Measurements from ENCODE around the gene CDH4. TPM values are rescaled to one million over a fixed set of nuclear protein-coding genes. Genes with fewer than 3 reads are reported as not detected.
A peak's percentile ranks its signal among the peaks of the same experiment; 100 is the strongest.

The CDH4 gene
- total RNA-seq, 1 donor from 2014 or later = 8.9 TPM

GRCh38 chr20:61595216-61595615 lies 343.2 kb downstream of the CDH4 start:
- Mint-ChIP-seq H3K4me3 (no peak overlapping the region), H3K9me3 (peaks cover 17% of the 10 kb centered on the region), H3K27me3 (ENCODE audit: low read depth) (no peaks in the 10 kb centered on the region), H3K36me3 (ENCODE audit: low read depth) (peaks cover 20% of the 10 kb centered on the region), H3K4me1 (peaks cover 9% of the 10 kb centered on the region), H3K27ac (ENCODE audit: unreplicated experiment) (no peak overlapping the region)
- DNase-seq (ENCODE audit: low read depth, low spot score) = no peak
- no peak for TF ChIP-seq CTCF (conservative IDR thresholded peaks at IDR 0.05)

- no peak for DNase-seq (ENCODE audit: low read depth, low spot score)
- Mint-ChIP-seq H3K4me3 (no peak overlapping the region), H3K4me1 (peaks cover 9% of the 10 kb centered on the region)
These were observed 344.7 kb downstream of the CDH4 start for GRCh38 chr20:61596687-61597330.

GRCh38 chr20:61597996-61598395 lies 345.9 kb downstream of the CDH4 start:
- H3K9me3 Mint-ChIP-seq = peaks cover 8% of the 10 kb centered on the region
- TF ChIP-seq CTCF (conservative IDR thresholded peaks at IDR 0.05) = no peak
- H3K27ac Mint-ChIP-seq (ENCODE audit: unreplicated experiment) = no peak overlapping the region
- H3K4me1 Mint-ChIP-seq = peaks cover 9% of the 10 kb centered on the region
- no peak overlapping the region for H3K4me3 Mint-ChIP-seq
- no peaks in the 10 kb centered on the region for H3K27me3 Mint-ChIP-seq (ENCODE audit: low read depth)
- DNase-seq (ENCODE audit: low read depth, low spot score) = no peak
- H3K36me3 Mint-ChIP-seq (ENCODE audit: low read depth) = peaks cover 15% of the 10 kb centered on the region

More at GRCh38 chr20:61596687-61597330, 344.7 kb downstream of the CDH4 start:
- peaks cover 16% of the 10 kb centered on the region for H3K36me3 Mint-ChIP-seq (ENCODE audit: low read depth)
- H3K9me3 Mint-ChIP-seq = peaks cover 13% of the 10 kb centered on the region
- H3K27me3 Mint-ChIP-seq (ENCODE audit: low read depth) = no peaks in the 10 kb centered on the region
- no peak for TF ChIP-seq CTCF (conservative IDR thresholded peaks at IDR 0.05)
- no peak overlapping the region for H3K27ac Mint-ChIP-seq (ENCODE audit: unreplicated experiment)

- Mint-ChIP-seq H3K4me3 (no peak overlapping the region), H3K27ac (ENCODE audit: unreplicated experiment) (no peak overlapping the region), H3K27me3 (ENCODE audit: low read depth) (no peaks in the 10 kb centered on the region), H3K4me1 (peaks cover 9% of the 10 kb centered on the region), H3K9me3 (peaks cover 9% of the 10 kb centered on the region), H3K36me3 (ENCODE audit: low read depth) (peaks cover 11% of the 10 kb centered on the region)
- DNase-seq (ENCODE audit: low read depth, low spot score) = no peak
- TF ChIP-seq CTCF (conservative IDR thresholded peaks at IDR 0.05) = no peak
These were observed 346.5 kb downstream of the CDH4 start for GRCh38 chr20:61598586-61598985.

- Mint-ChIP-seq H3K36me3 (ENCODE audit: low read depth) (peaks cover 12% of the 10 kb centered on the region), H3K27me3 (ENCODE audit: low read depth) (no peaks in the 10 kb centered on the region), H3K9me3 (peaks cover 10% of the 10 kb centered on the region), H3K4me3 (no peak overlapping the region), H3K27ac (ENCODE audit: unreplicated experiment) (no peak overlapping the region), H3K4me1 (peaks cover 9% of the 10 kb centered on the region)
- TF ChIP-seq CTCF (conservative IDR thresholded peaks at IDR 0.05) = no peak
- peak; percentile 41 for DNase-seq (ENCODE audit: low read depth, low spot score)
These were observed 347.0 kb downstream of the CDH4 start for GRCh38 chr20:61599061-61599531.

All from neural crest cell (in vitro differentiated cells).